ENCODE data around the gene SEC14L1.

The SEC14L1 gene

GRCh38 chr17:77163511-77164280, 22.9 kb downstream of the SEC14L1 start:
- peaks cover 5 to 6% of the 10 kb centered on the region in 2 donors for H3K9me3 ChIP-seq (ENCODE audit: control insufficient read depth in 2 of 2, low read length in 2 of 2)
- no peak overlapping the region for H3K27ac ChIP-seq (ENCODE audit: low read length)
- peaks cover 18% of the 10 kb centered on the region for H3K4me1 ChIP-seq (ENCODE audit: control insufficient read depth, insufficient read depth, low read length)
- H3K9ac ChIP-seq (ENCODE audit: low read length in 2 of 2), result no peak overlapping the region
- H3K27me3 ChIP-seq (ENCODE audit: control insufficient read depth in 1 of 2, insufficient read depth in 2 of 2, low read length in 2 of 2), result no peaks in the 10 kb centered on the region
- H3K36me3 ChIP-seq (ENCODE audit: control insufficient read depth in 2 of 2, insufficient read depth in 2 of 2, low read length in 2 of 2), result no peaks in the 10 kb centered on the region
- no peak overlapping the region for H3K4me3 ChIP-seq (ENCODE audit: low read length in 2 of 2)

GRCh38 chr17:77164483-77165091, 23.8 kb downstream of the SEC14L1 start:
- Histone ChIP-seq H3K9ac (ENCODE audit: low read length in 2 of 2) (no peak overlapping the region), H3K9me3 (ENCODE audit: control insufficient read depth in 2 of 2, low read length in 2 of 2) (peaks cover 5 to 6% of the 10 kb centered on the region in 2 donors), H3K4me3 (ENCODE audit: low read length in 2 of 2) (no peak overlapping the region), H3K4me1 (ENCODE audit: control insufficient read depth, insufficient read depth, low read length) (peaks cover 18% of the 10 kb centered on the region), H3K36me3 (ENCODE audit: control insufficient read depth in 2 of 2, insufficient read depth in 2 of 2, low read length in 2 of 2) (no peaks in the 10 kb centered on the region), H3K27me3 (ENCODE audit: control insufficient read depth in 1 of 2, insufficient read depth in 2 of 2, low read length in 2 of 2) (no peaks in the 10 kb centered on the region), H3K27ac (ENCODE audit: low read length) (no peak overlapping the region)

- H3K27me3 ChIP-seq (ENCODE audit: control insufficient read depth in 1 of 2, insufficient read depth in 2 of 2, low read length in 2 of 2), result no peaks in the 10 kb centered on the region
- H3K4me1 ChIP-seq (ENCODE audit: control insufficient read depth, insufficient read depth, low read length), result peaks cover 11% of the 10 kb centered on the region
- no peaks in the 10 kb centered on the region for H3K36me3 ChIP-seq (ENCODE audit: control insufficient read depth in 2 of 2, insufficient read depth in 2 of 2, low read length in 2 of 2)
- H3K4me3 ChIP-seq (ENCODE audit: low read length in 2 of 2), result no peak overlapping the region
- H3K9me3 ChIP-seq (ENCODE audit: control insufficient read depth in 2 of 2, low read length in 2 of 2), result peaks cover 5 to 6% of the 10 kb centered on the region in 2 donors
- no peak overlapping the region for H3K27ac ChIP-seq (ENCODE audit: low read length)
- H3K9ac ChIP-seq (ENCODE audit: low read length in 2 of 2), result no peak overlapping the region
Observed at GRCh38 chr17:77165577-77165976, 24.8 kb downstream of the SEC14L1 start.

- Histone ChIP-seq H3K27ac (ENCODE audit: low read length) (no peak overlapping the region), H3K27me3 (ENCODE audit: control insufficient read depth in 1 of 2, insufficient read depth in 2 of 2, low read length in 2 of 2) (no peaks in the 10 kb centered on the region), H3K4me3 (ENCODE audit: low read length in 2 of 2) (no peak overlapping the region), H3K9me3 (ENCODE audit: control insufficient read depth in 2 of 2, low read length in 2 of 2) (peaks cover 5 to 6% of the 10 kb centered on the region in 2 donors), H3K36me3 (ENCODE audit: control insufficient read depth in 2 of 2, insufficient read depth in 2 of 2, low read length in 2 of 2) (no peaks in the 10 kb centered on the region), H3K9ac (ENCODE audit: low read length in 2 of 2) (no peak overlapping the region), H3K4me1 (ENCODE audit: control insufficient read depth, insufficient read depth, low read length) (peaks cover 11% of the 10 kb centered on the region)
Observed at GRCh38 chr17:77167472-77168306, 26.9 kb downstream of the SEC14L1 start.

GRCh38 chr17:77173104-77173503, 32.3 kb downstream of the SEC14L1 start:
- no peak overlapping the region for H3K27ac ChIP-seq (ENCODE audit: low read length)

GRCh38 chr17:77174928-77175661, 34.3 kb downstream of the SEC14L1 start:
- H3K9ac ChIP-seq (ENCODE audit: low read length in 2 of 2), result no peak overlapping the region
- peaks cover 0 to 3% of the 10 kb centered on the region in 2 donors for H3K36me3 ChIP-seq (ENCODE audit: control insufficient read depth in 2 of 2, insufficient read depth in 2 of 2, low read length in 2 of 2)
- H3K4me1 ChIP-seq (ENCODE audit: control insufficient read depth, insufficient read depth, low read length), result peaks cover 3% of the 10 kb centered on the region
- H3K4me3 ChIP-seq (ENCODE audit: low read length in 2 of 2), result no peak overlapping the region
- no peaks in the 10 kb centered on the region for H3K27me3 ChIP-seq (ENCODE audit: control insufficient read depth in 1 of 2, insufficient read depth in 2 of 2, low read length in 2 of 2)
- H3K27ac ChIP-seq (ENCODE audit: low read length), result no peak overlapping the region
- peaks cover 8 to 14% of the 10 kb centered on the region in 2 donors for H3K9me3 ChIP-seq (ENCODE audit: control insufficient read depth in 2 of 2, low read length in 2 of 2)

More at GRCh38 chr17:77173104-77173503, 32.3 kb downstream of the SEC14L1 start:
- Histone ChIP-seq H3K4me3 (ENCODE audit: low read length in 2 of 2) (no peak overlapping the region), H3K27me3 (ENCODE audit: control insufficient read depth in 1 of 2, insufficient read depth in 2 of 2, low read length in 2 of 2) (no peaks in the 10 kb centered on the region), H3K9ac (ENCODE audit: low read length in 2 of 2) (no peak overlapping the region), H3K36me3 (ENCODE audit: control insufficient read depth in 2 of 2, insufficient read depth in 2 of 2, low read length in 2 of 2) (peaks cover 0 to 3% of the 10 kb centered on the region in 2 donors), H3K4me1 (ENCODE audit: control insufficient read depth, insufficient read depth, low read length) (peaks cover 3% of the 10 kb centered on the region), H3K9me3 (ENCODE audit: control insufficient read depth in 2 of 2, low read length in 2 of 2) (peaks cover 8 to 14% of the 10 kb centered on the region in 2 donors)

- H3K27me3 ChIP-seq (ENCODE audit: control insufficient read depth in 1 of 2, insufficient read depth in 2 of 2, low read length in 2 of 2), result no peaks in the 10 kb centered on the region
- peaks cover 0 to 3% of the 10 kb centered on the region in 2 donors for H3K36me3 ChIP-seq (ENCODE audit: control insufficient read depth in 2 of 2, insufficient read depth in 2 of 2, low read length in 2 of 2)
- no peak overlapping the region for H3K9ac ChIP-seq (ENCODE audit: low read length in 2 of 2)
- peaks cover 5% of the 10 kb centered on the region for H3K4me1 ChIP-seq (ENCODE audit: control insufficient read depth, insufficient read depth, low read length)
- H3K9me3 ChIP-seq (ENCODE audit: control insufficient read depth in 2 of 2, low read length in 2 of 2), result peaks cover 8 to 14% of the 10 kb centered on the region in 2 donors
- H3K4me3 ChIP-seq (ENCODE audit: low read length in 2 of 2), result no peak overlapping the region
- no peak overlapping the region for H3K27ac ChIP-seq (ENCODE audit: low read length)
Observed at GRCh38 chr17:77177002-77177741, 36.4 kb downstream of the SEC14L1 start.

- Histone ChIP-seq H3K27me3 (ENCODE audit: control insufficient read depth in 1 of 2, insufficient read depth in 2 of 2, low read length in 2 of 2) (no peaks in the 10 kb centered on the region), H3K4me1 (ENCODE audit: control insufficient read depth, insufficient read depth, low read length) (peaks cover 5% of the 10 kb centered on the region), H3K9me3 (ENCODE audit: control insufficient read depth in 2 of 2, low read length in 2 of 2) (peaks cover 8 to 14% of the 10 kb centered on the region in 2 donors), H3K9ac (ENCODE audit: low read length in 2 of 2) (no peak overlapping the region), H3K36me3 (ENCODE audit: control insufficient read depth in 2 of 2, insufficient read depth in 2 of 2, low read length in 2 of 2) (peaks cover 0 to 3% of the 10 kb centered on the region in 2 donors), H3K27ac (ENCODE audit: low read length) (no peak overlapping the region), H3K4me3 (ENCODE audit: low read length in 2 of 2) (no peak overlapping the region)
Observed at GRCh38 chr17:77178050-77178449, 37.3 kb downstream of the SEC14L1 start.

- H3K4me1 ChIP-seq (ENCODE audit: control insufficient read depth, insufficient read depth, low read length), result peaks cover 5% of the 10 kb centered on the region
Observed at GRCh38 chr17:77178563-77178962, 37.8 kb downstream of the SEC14L1 start.

More at GRCh38 chr17:77178563-77178962, 37.8 kb downstream of the SEC14L1 start:
- H3K27me3 ChIP-seq (ENCODE audit: control insufficient read depth in 1 of 2, insufficient read depth in 2 of 2, low read length in 2 of 2), result no peaks in the 10 kb centered on the region
- no peak overlapping the region for H3K4me3 ChIP-seq (ENCODE audit: low read length in 2 of 2)
- H3K9me3 ChIP-seq (ENCODE audit: control insufficient read depth in 2 of 2, low read length in 2 of 2), result peaks cover 8 to 14% of the 10 kb centered on the region in 2 donors
- H3K27ac ChIP-seq (ENCODE audit: low read length), result no peak overlapping the region
- H3K9ac ChIP-seq (ENCODE audit: low read length in 2 of 2), result no peak overlapping the region
- H3K36me3 ChIP-seq (ENCODE audit: control insufficient read depth in 2 of 2, insufficient read depth in 2 of 2, low read length in 2 of 2), result peaks cover 0 to 3% of the 10 kb centered on the region in 2 donors

All from stomach smooth muscle (tissue), 2 donors.